ENCODE results near the gene PSMD3. TPM values are rescaled to one million over a fixed set of nuclear protein-coding genes. Genes with fewer than 3 reads are reported as not detected.

The PSMD3 gene
- total RNA-seq, 2 experiments from 2014 or later, result 104 to 116 TPM

GRCh38 chr17:39975801-39976200, 4.8 kb upstream of the PSMD3 start:
- H3K27ac Mint-ChIP-seq, result no peak overlapping the region
- ChIA-PET CTCF (interaction anchor here (2.7 kb wide), 1 partner anchor 17 kb away, joined by 19 read pairs; no protein-coding TSS in a partner anchor), POLR2A (interaction anchor here (0.6 to 1.0 kb wide), 4 partner anchors 12 to 312 kb away, joined by 3 to 8 read pairs (median 3); no protein-coding TSS in a partner anchor)
- peaks cover 13% of the 10 kb centered on the region for H3K4me1 Mint-ChIP-seq (ENCODE audit: low read depth)
- H3K4me3 Mint-ChIP-seq, result no peak overlapping the region
- ATAC-seq, result no peak
- H3K9me3 Mint-ChIP-seq (ENCODE audit: insufficient read depth), result no peaks in the 10 kb centered on the region
- peaks cover 22% of the 10 kb centered on the region for H3K27me3 Mint-ChIP-seq (ENCODE audit: low read depth)
- DNase-seq, result no peak
- H3K36me3 Mint-ChIP-seq (ENCODE audit: low read depth), result no peaks in the 10 kb centered on the region

GRCh38 chr17:39979016-39979670, 1.5 kb upstream of the PSMD3 start:
- DNase-seq (no peak), ATAC-seq (no peak)
- ChIA-PET CTCF (interaction anchor here (0.7 to 5.4 kb wide), 13 partner anchors 8 to 360 kb away, joined by 3 to 115 read pairs (median 7); partner anchors contain the start of genes GSDMA, LRRC3C and ORMDL3), POLR2A (interaction anchor here (0.6 to 1.6 kb wide), 3 partner anchors 15 to 257 kb away, joined by 3 to 8 read pairs (median 7); no protein-coding TSS in a partner anchor)
- Mint-ChIP-seq H3K36me3 (ENCODE audit: low read depth) (peaks cover 6% of the 10 kb centered on the region), H3K27me3 (ENCODE audit: low read depth) (peaks cover 12% of the 10 kb centered on the region), H3K9me3 (ENCODE audit: insufficient read depth) (no peaks in the 10 kb centered on the region), H3K4me1 (ENCODE audit: low read depth) (peaks cover 27% of the 10 kb centered on the region), H3K27ac (no peak overlapping the region), H3K4me3 (peak overlapping the region; percentile 92)

GRCh38 chr17:39979893-39980350, 685 bp upstream of the PSMD3 start:
- Mint-ChIP-seq H3K4me3 (peak overlapping the region; percentile 92), H3K27me3 (ENCODE audit: low read depth) (peaks cover 10% of the 10 kb centered on the region), H3K4me1 (ENCODE audit: low read depth) (peaks cover 31% of the 10 kb centered on the region), H3K36me3 (ENCODE audit: low read depth) (peaks cover 10% of the 10 kb centered on the region), H3K27ac (peak overlapping the region; percentile 92), H3K9me3 (ENCODE audit: insufficient read depth) (no peaks in the 10 kb centered on the region)
- ChIA-PET POLR2A (interaction anchor here (0.6 to 2.3 kb wide), 15 partner anchors 11 to 292 kb away, joined by 3 to 16 read pairs (median 6); partner anchors contain the start of genes GSDMA, MED24, PGAP3 and WIPF2), CTCF (interaction anchor here (0.8 to 5.4 kb wide), 24 partner anchors 9 to 358 kb away, joined by 3 to 115 read pairs (median 6); partner anchors contain the start of genes GSDMA, LRRC3C, MED24 and ORMDL3)
- ATAC-seq, result peak; percentile 15
- DNase-seq, result no peak

GRCh38 chr17:39981207-39981741, 667 bp downstream of the PSMD3 start:
- ChIA-PET POLR2A (interaction anchor here (1.0 to 2.3 kb wide), 12 partner anchors 13 to 252 kb away, joined by 3 to 16 read pairs (median 6); partner anchors contain the start of genes GSDMA and MED24), CTCF (interaction anchor here (0.6 to 5.4 kb wide), 27 partner anchors 9 to 359 kb away, joined by 3 to 115 read pairs (median 5); partner anchors contain the start of genes GSDMA, LRRC3C, MIEN1 and ORMDL3)
- peaks cover 31% of the 10 kb centered on the region for H3K4me1 Mint-ChIP-seq (ENCODE audit: low read depth)
- H3K36me3 Mint-ChIP-seq (ENCODE audit: low read depth), result peaks cover 22% of the 10 kb centered on the region
- H3K9me3 Mint-ChIP-seq (ENCODE audit: insufficient read depth), result no peaks in the 10 kb centered on the region
- no peak for DNase-seq
- peak overlapping the region; percentile 92 for H3K4me3 Mint-ChIP-seq
- H3K27me3 Mint-ChIP-seq (ENCODE audit: low read depth), result peaks cover 10% of the 10 kb centered on the region
- no peak for ATAC-seq
- H3K27ac Mint-ChIP-seq, result peak overlapping the region; percentile 92

GRCh38 chr17:39981766-39982375, 1.3 kb downstream of the PSMD3 start:
- Mint-ChIP-seq H3K27me3 (ENCODE audit: low read depth) (peaks cover 10% of the 10 kb centered on the region), H3K4me1 (ENCODE audit: low read depth) (peaks cover 31% of the 10 kb centered on the region), H3K9me3 (ENCODE audit: insufficient read depth) (no peaks in the 10 kb centered on the region), H3K4me3 (peak overlapping the region; percentile 92), H3K36me3 (ENCODE audit: low read depth) (peaks cover 28% of the 10 kb centered on the region), H3K27ac (peak overlapping the region; percentile 92)
- no peak for ATAC-seq
- CTCF ChIA-PET, result interaction anchor here (0.9 to 5.4 kb wide), 8 partner anchors 9 to 360 kb away, joined by 3 to 115 read pairs (median 16); partner anchors contain the start of genes GSDMA, LRRC3C and ORMDL3
- POLR2A ChIA-PET, result interaction anchor here (0.7 to 2.3 kb wide), 4 partner anchors 23 to 158 kb away, joined by 3 to 8 read pairs (median 3); partner anchors contain the start of genes CASC3 and MSL1
- DNase-seq, result no peak

GRCh38 chr17:39988206-39988810, 7.7 kb downstream of the PSMD3 start:
- Mint-ChIP-seq H3K4me3 (no peak overlapping the region), H3K9me3 (ENCODE audit: insufficient read depth) (no peaks in the 10 kb centered on the region), H3K27me3 (ENCODE audit: low read depth) (no peaks in the 10 kb centered on the region), H3K36me3 (ENCODE audit: low read depth) (peaks cover 76% of the 10 kb centered on the region), H3K4me1 (ENCODE audit: low read depth) (peaks cover 5% of the 10 kb centered on the region), H3K27ac (no peak overlapping the region)
- ChIA-PET POLR2A (no interaction called here), CTCF (no interaction called here)
- no peak for DNase-seq
- ATAC-seq, result no peak

GRCh38 chr17:39994448-39994847, 13.8 kb downstream of the PSMD3 start:
- peaks cover 73% of the 10 kb centered on the region for H3K36me3 Mint-ChIP-seq (ENCODE audit: low read depth)
- no peaks in the 10 kb centered on the region for H3K4me1 Mint-ChIP-seq (ENCODE audit: low read depth)
- no peak overlapping the region for H3K27ac Mint-ChIP-seq
- no peaks in the 10 kb centered on the region for H3K27me3 Mint-ChIP-seq (ENCODE audit: low read depth)
- ChIA-PET POLR2A (no interaction called here), CTCF (interaction anchor here (0.7 to 0.8 kb wide), 2 partner anchors 19 to 81 kb away, joined by 3 read pairs; no protein-coding TSS in a partner anchor)
- no peak overlapping the region for H3K4me3 Mint-ChIP-seq
- ATAC-seq, result no peak
- H3K9me3 Mint-ChIP-seq (ENCODE audit: insufficient read depth), result no peaks in the 10 kb centered on the region
- DNase-seq, result no peak

- H3K36me3 Mint-ChIP-seq (ENCODE audit: low read depth), result peaks cover 68% of the 10 kb centered on the region
- ATAC-seq, result no peak
- H3K9me3 Mint-ChIP-seq (ENCODE audit: insufficient read depth), result no peaks in the 10 kb centered on the region
- CTCF ChIA-PET, result no interaction called here
- H3K27ac Mint-ChIP-seq, result peak overlapping the region; percentile 3
- H3K4me3 Mint-ChIP-seq, result no peak overlapping the region
- H3K4me1 Mint-ChIP-seq (ENCODE audit: low read depth), result no peaks in the 10 kb centered on the region
- DNase-seq, result no peak
- POLR2A ChIA-PET, result no interaction called here
- H3K27me3 Mint-ChIP-seq (ENCODE audit: low read depth), result no peaks in the 10 kb centered on the region
Observed at GRCh38 chr17:39995438-39995837, 14.8 kb downstream of the PSMD3 start.

GRCh38 chr17:39996162-39996561, 15.6 kb downstream of the PSMD3 start:
- ATAC-seq, result no peak
- Mint-ChIP-seq H3K27ac (no peak overlapping the region), H3K4me3 (no peak overlapping the region), H3K9me3 (ENCODE audit: insufficient read depth) (no peaks in the 10 kb centered on the region), H3K36me3 (ENCODE audit: low read depth) (peaks cover 62% of the 10 kb centered on the region), H3K4me1 (ENCODE audit: low read depth) (no peaks in the 10 kb centered on the region), H3K27me3 (ENCODE audit: low read depth) (no peaks in the 10 kb centered on the region)
- CTCF ChIA-PET, result interaction anchor here (0.8 to 1.7 kb wide), 3 partner anchors 17 to 91 kb away, joined by 3 to 5 read pairs (median 4); no protein-coding TSS in a partner anchor
- DNase-seq, result no peak
- POLR2A ChIA-PET, result no interaction called here

GRCh38 chr17:39996800-39997199, 16.2 kb downstream of the PSMD3 start:
- no peaks in the 10 kb centered on the region for H3K4me1 Mint-ChIP-seq (ENCODE audit: low read depth)
- CTCF ChIA-PET, result interaction anchor here (1.7 kb wide), 2 partner anchors 17 to 79 kb away, joined by 4 to 5 read pairs; no protein-coding TSS in a partner anchor
- H3K36me3 Mint-ChIP-seq (ENCODE audit: low read depth), result peaks cover 58% of the 10 kb centered on the region
- DNase-seq, result no peak
- no peak overlapping the region for H3K4me3 Mint-ChIP-seq
- ATAC-seq, result no peak
- no peaks in the 10 kb centered on the region for H3K27me3 Mint-ChIP-seq (ENCODE audit: low read depth)
- H3K9me3 Mint-ChIP-seq (ENCODE audit: insufficient read depth), result no peaks in the 10 kb centered on the region
- no peak overlapping the region for H3K27ac Mint-ChIP-seq
- POLR2A ChIA-PET, result no interaction called here

GRCh38 chr17:39997543-39997942, 16.9 kb downstream of the PSMD3 start:
- DNase-seq (no peak), ATAC-seq (no peak)
- Mint-ChIP-seq H3K9me3 (ENCODE audit: insufficient read depth) (no peaks in the 10 kb centered on the region), H3K4me1 (ENCODE audit: low read depth) (no peaks in the 10 kb centered on the region), H3K4me3 (no peak overlapping the region), H3K27me3 (ENCODE audit: low read depth) (no peaks in the 10 kb centered on the region), H3K27ac (no peak overlapping the region), H3K36me3 (ENCODE audit: low read depth) (peaks cover 53% of the 10 kb centered on the region)
- ChIA-PET CTCF (interaction anchor here (1.7 kb wide), 2 partner anchors 16 to 78 kb away, joined by 4 to 5 read pairs; no protein-coding TSS in a partner anchor), POLR2A (no interaction called here)

Measured in activated CD8-positive, alpha-beta T cell treated with anti-CD3 and anti-CD28 coated beads, Interleukin-2, amount 10 ng/mL, durations not matched to agents 7 days and 5 days (primary cell).